ENCODE data around the gene GSTA2. TPM values are rescaled to one million over a fixed set of nuclear protein-coding genes. Genes with fewer than 3 reads are reported as not detected.

The GSTA2 gene
- total and polyA plus RNA-seq, 2 of the 13 experiments (the other 11 are each of a cell fraction or from before 2014, with no cell fraction given) = 0.75 to 13.7 TPM

- Histone ChIP-seq H3K4me1 (ENCODE audit: insufficient read depth, low read length) (peaks cover 29% of the 10 kb centered on the region), H3K79me2 (ENCODE audit: insufficient read depth, low read length) (no peaks in the 10 kb centered on the region), H3K4me3 (replicated peaks in 1 of 3; ENCODE audit: insufficient read depth in 1 of 3, low read depth in 2 of 3, low read length in 3 of 3) (no peak overlapping the region), H4K20me1 (ENCODE audit: insufficient read depth, low read length) (no peaks in the 10 kb centered on the region), H3K36me3 (replicated peaks in 1 of 2; ENCODE audit: control insufficient read depth in 1 of 2, insufficient read depth in 2 of 2, low read length in 2 of 2) (no peaks in the 10 kb centered on the region), H3K9me3 (ENCODE audit: low read length) (no peaks in the 10 kb centered on the region), H3K9ac (ENCODE audit: insufficient read depth, low read depth, low read length) (no peak overlapping the region), H3K27ac (ENCODE audit: extremely low read length, insufficient read depth, low read length) (no peak overlapping the region), H2AFZ (ENCODE audit: low read length) (no peak overlapping the region), H3K27me3 (ENCODE audit: control insufficient read depth in 1 of 2, insufficient read depth in 2 of 2, low read length in 2 of 2) (no peaks in the 10 kb centered on the region), H3K4me2 (ENCODE audit: low read depth, low read length) (no peak overlapping the region)
- DNase-seq (ENCODE audit: low spot score) (no peak), FAIRE-seq (no peak), ATAC-seq (no peak)
- no peak for TF ChIP-seq NR0B2 (CRISPR knock-in tag; IDR thresholded peaks at IDR 0.05)
- no peak for TF ChIP-seq SALL2 (CRISPR knock-in tag; IDR thresholded peaks at IDR 0.05)
- no peak for TF ChIP-seq ZNF468 (CRISPR knock-in tag; IDR thresholded peaks at IDR 0.05)
- TF ChIP-seq FOXO4 (CRISPR knock-in tag; conservative IDR thresholded peaks at IDR 0.05) = no peak
- no peak for TF ChIP-seq HNRNPLL (IDR thresholded peaks at IDR 0.05; ENCODE audit: low read depth, low read length, poor library complexity, severe bottlenecking)
- no peak for TF ChIP-seq FOXC1 (CRISPR knock-in tag; IDR thresholded peaks at IDR 0.05; ENCODE audit: borderline replicate concordance)
- TF ChIP-seq ZNF138 (CRISPR knock-in tag; IDR thresholded peaks at IDR 0.05; ENCODE audit: low read depth) = no peak
- TF ChIP-seq MYC (CRISPR knock-in tag; IDR thresholded peaks at IDR 0.05; ENCODE audit: borderline replicate concordance) = no peak
- TF ChIP-seq ZFP91 (CRISPR knock-in tag; IDR thresholded peaks at IDR 0.05; ENCODE audit: borderline replicate concordance) = no peak
- no peak for TF ChIP-seq ERF (CRISPR knock-in tag; IDR thresholded peaks at IDR 0.05)
- no peak for TF ChIP-seq TP53 (CRISPR knock-in tag; conservative IDR thresholded peaks at IDR 0.05)
- TF ChIP-seq GZF1 (CRISPR knock-in tag; IDR thresholded peaks at IDR 0.05) = no peak
- no peak for TF ChIP-seq ZNF839 (CRISPR knock-in tag; IDR thresholded peaks at IDR 0.05; ENCODE audit: borderline replicate concordance)
- no peak for TF ChIP-seq RXRA (CRISPR knock-in tag; IDR thresholded peaks at IDR 0.05)
- TF ChIP-seq NFYB (CRISPR knock-in tag; IDR thresholded peaks at IDR 0.05) = no peak
- no TSS peak for BruUV-seq (replicated peaks)
- CTCF ChIA-PET (ENCODE audit: low intra/inter-chr PET ratio, low total read pairs) = no interaction called here
- POLR2A ChIA-PET = interaction anchor here (2.1 kb wide), 1 partner anchor 8 kb away, joined by 15 read pairs; no protein-coding TSS in a partner anchor
- intact Hi-C loops (cut with micrococcal nuclease; ENCODE audit: unreplicated experiment) (no loop called here), in situ Hi-C loops (cut with HindIII; ENCODE audit: extremely low pct_ligation_motif_present, low pct_unique_long_range_greater_than_20kb) (no loop called here)
- WGBS (ENCODE audit: low lambda C conversion rate) = 94% methylated on average over 3 of the region's 3 CpGs
Measured at GRCh38 chr6:52734072-52734471, 29.2 kb downstream of the GSTA2 start.
